Measurements from ENCODE around the gene SNAPC3.
A peak's percentile ranks its signal among the peaks of the same experiment; 100 is the strongest.
"Not testable (repeated sequence)": the region's sequence is repeated elsewhere in the genome, so short reads cannot be mapped to it uniquely, and the experiment has no call there.

The SNAPC3 gene

DNA sequence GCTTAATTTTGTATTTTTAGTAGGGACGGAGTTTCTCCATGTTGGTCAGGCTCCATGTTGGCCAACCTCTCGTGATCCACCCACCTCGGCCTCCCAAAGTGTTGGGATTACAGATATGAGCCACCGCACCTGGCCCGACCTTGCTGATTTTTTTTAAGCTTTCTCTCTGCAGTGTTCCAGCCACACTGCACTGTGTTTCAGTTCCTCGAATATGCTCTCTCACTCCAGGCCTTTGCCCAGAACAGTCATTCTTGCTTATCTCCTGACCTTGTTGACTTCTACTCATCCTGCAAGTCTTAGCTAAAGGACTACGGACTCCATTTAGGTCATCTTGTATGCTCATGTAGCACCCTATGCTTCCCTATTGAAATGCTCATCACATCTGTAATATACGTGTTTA lies 3.3 kb downstream of the SNAPC3 start:
- no peak for DNase-seq

DNA sequence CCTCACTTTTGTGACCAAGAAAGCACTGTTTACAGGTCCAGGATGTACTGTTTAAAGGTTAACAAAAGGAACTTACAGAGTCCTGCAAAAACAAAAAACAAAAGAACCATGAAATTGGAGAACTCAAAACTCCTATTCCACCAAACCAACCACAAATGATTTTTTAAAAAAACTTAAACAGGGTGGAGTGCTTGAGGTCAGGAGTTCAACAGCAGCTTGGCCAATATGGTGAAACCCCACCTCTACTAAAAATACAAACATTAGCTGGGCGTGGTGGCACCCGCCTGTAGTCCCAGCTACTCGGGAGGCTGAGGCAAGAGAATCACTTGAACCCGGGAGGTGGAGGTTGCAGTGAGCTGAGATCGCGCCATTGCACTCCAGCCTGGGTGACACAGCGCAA lies 5.0 kb downstream of the SNAPC3 start:
- DNase-seq, result not testable (repeated sequence)

DNA sequence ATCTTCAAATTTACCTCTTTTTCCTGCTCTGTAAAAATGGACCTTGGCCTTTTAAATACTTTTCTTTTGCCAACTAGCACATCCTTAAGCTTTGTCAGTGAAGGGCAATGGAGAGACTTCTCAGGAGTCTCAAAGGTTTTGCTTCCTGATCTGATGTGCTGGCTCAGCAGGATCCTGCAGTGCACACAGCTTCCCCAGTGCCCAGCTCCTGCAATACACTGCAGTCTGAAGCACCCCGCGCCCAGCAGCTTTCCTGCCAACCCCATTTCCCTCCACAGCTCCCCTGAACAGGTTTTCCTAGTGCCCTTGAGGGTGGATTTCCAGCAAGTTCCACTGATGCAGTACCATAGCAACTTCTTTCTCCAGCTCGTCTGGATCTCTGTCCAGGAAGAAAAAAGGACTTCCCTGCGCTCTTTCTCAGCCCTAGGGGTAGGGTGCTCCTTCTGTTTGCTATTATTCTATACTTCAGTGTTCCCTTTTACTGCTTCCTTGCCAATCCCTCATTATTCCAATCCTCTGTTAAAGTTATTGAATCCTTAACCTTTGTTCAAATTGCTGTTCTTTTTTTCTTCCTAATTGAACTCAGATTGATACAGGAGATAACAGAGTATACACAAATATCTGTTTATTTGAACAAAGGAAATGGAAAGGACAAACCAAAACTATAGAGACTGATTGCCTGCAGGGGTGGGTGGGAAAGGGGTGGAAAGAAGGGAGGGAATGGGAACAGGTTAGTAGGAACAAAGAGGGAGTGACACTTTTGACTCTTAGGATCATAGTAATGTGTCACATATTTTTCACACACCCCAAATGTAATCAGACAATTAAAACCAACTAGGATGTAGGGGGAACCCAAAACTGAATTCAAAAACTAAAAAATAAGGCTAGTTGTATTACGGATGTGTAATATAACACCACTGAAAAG lies 8.5 kb downstream of the SNAPC3 start:
- no peak for DNase-seq

DNA sequence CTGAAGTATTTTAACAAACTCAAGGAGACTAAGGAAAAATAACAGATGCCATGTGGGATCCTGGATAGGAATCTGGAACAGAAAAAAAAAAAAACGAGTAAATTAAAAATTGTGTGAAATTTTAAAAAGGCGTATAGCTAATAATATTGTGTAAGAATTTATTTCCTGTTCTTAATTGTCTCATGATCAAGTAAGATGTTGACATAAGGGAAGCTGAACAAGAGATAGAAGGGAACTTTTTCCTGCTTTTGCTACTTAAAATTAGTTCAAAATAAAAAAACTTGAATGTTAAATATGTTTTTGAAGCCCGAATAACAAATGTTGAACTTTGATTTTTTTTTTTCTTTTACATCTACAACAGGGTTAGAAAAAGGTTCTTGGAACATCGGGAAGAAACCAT lies 10.5 kb downstream of the SNAPC3 start:
- no peak for DNase-seq

DNA sequence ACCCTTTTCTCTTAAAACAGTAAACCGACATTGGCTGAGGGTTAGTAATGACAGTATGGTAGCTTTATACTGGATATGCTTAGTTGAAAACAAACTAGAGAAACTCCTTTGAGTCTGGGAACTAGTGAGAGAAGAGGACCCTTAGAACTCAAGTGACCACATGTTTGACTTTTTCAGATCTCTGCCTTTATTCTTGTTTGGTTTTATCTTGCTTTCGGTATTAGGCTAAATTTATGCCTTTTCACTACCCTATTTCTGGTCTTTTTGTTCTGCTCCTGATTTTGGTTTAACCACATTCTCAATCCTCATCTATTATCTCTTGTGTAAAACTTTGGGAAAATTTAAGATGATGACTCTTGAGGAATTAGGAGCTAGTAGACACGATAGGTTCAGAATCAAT lies 11.0 kb downstream of the SNAPC3 start:
- no peak for DNase-seq

DNA sequence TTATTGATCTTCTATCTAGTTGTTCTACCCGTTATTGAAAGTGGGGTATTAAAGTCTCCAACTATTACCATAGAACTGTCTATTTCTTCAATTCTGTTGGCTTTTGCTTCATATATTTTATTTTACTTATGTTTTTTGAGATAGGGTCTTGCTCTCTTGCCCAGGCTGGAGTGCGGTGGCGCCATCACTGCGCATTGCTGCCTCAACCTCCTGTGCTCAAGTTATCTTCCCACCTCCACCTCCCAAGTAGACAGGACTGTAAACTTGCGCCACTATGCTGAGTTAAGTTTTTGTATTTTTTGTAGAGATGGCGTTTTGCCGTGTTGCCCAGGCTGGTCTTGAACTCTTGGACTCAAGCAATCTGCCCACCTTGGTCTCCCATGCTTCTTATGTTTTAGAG lies 16.2 kb downstream of the SNAPC3 start:
- DNase-seq, result no peak

DNA sequence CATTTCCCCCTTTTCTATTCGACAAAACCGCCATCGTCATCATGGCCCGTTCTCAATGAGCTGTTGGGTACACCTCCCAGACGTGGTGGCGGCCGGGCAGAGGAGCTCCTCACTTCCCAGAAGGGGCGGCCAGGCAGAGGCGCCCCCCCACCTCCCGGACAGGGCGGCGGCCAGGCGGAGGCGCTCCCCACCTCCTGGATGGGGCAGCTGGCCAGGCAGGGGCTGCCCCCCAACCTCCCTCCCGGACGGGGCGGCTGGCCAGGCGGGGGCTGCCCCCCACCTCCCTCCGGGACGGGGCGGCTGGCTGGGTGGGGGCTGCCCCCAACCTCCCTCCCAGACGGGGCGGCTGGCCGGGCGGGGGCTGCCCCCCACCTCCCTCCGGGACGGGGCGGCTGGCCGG lies 19.2 kb downstream of the SNAPC3 start:
- not testable (repeated sequence) for DNase-seq

DNA sequence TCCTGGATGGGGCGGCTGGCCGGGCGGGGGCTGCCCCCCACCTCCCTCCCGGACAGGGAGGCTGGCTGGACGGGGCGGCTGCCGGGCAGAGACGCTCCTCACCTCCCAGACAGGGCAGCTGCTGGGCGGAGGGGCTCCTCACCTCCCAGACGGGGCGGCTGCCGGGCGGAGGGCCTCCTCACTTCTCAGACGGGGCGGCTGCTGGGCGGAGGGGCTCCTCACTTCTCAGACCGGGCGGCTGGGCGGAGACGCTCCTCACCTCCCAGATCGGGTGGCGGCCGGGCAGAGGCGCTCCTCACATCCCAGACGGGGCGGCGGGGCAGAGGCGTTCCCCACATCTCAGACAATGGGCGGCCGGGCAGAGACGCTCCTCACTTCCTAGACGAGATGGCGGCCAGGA lies 19.6 kb downstream of the SNAPC3 start:
- DNase-seq, result not testable (repeated sequence)

DNA sequence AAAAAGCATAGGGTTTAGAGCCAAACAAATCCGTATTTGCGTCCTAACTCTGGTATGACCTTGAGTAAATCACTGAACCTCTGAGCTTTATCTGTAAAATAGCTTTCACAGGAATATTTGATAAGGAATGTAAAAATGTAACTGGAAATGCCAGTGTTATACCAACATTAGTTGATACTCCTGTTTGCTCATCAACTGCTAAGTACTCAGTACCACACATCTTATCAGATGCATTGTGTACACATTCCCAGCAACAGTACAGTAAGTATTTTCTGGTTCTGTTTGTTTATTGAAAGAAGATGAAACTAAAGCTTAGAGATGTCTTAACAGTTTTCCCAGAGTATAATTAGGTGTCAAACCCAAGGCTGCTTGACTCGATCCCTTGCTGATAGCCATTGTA lies 21.5 kb downstream of the SNAPC3 start:
- no peak for DNase-seq

DNA sequence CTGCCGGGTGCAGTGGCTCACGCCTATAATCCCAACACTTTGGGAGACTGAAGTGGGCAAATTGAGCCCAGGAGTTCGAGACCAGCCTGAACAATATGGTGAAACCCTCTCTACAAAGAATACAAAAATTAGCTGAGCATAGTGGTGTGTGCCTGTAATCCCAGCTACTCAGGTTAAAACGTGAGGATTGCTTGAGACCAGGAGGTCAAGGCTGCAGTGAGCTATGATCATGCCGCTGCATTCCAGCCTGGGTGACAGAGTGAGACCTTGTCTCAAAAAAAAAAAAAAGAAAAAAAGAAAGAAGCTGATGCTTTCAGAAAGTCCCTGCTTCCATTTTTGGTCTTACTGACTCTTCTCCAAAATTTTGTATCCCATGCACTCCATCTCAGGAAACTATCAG lies 31.3 kb downstream of the SNAPC3 start:
- DNase-seq, result no peak

DNA sequence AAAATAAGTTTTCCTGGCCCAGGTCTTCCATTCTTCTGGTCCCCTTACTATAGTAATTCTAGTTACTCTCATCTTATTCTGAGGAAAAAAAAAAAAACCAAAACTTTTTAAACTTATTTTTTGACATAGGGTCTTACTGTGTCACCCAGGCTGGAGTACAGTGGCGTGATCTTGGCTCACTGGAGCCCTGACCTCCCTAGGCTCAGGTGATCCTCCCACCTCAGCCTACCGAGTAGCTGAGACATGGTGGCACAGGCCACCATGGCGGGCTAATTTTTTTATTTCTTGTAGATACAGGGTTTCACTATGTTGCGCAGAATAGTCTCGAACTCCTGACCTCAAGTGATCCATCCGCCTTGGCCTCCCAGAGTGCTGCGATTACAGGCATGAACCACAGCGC lies 38.4 kb downstream of the SNAPC3 start:
- DNase-seq, result no peak

DNA sequence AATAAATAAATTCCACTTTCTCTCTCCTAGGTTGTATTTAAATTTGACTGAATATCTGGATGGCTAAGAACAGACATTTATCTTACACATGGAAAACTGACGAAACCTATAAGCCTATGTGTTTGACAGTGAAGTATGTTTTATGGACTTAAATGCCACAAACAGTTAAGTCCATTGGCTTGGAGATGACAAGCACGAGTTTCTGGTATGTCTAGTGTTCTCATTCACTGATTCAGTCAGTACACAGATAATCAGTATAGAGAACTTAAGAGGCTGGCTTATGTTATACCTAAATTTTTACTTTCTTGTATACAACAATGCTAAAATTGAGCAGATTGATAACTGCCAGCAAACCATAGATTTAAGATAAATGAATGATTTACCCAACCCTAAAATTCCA lies 38.9 kb downstream of the SNAPC3 start:
- no peak for DNase-seq

DNA sequence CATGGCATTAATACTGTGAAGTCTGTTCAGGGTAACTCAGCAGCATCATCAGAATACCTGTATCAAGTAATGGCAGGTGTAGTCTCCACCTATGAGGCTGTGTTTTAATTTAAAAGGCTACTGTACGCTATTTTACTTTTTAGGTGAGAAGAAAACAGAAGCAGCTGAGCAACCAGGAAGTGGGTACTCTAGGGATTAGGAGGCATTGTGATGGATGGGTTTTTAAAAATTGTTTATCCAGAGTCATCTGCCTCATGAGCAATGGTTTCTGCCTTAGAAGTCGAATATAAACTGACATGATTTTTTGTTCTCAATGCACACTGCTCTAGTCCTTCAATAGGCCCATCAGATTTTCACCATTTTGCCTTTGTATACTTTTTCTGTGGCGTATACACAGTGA lies 45.5 kb downstream of the SNAPC3 start:
- no peak for DNase-seq

DNA sequence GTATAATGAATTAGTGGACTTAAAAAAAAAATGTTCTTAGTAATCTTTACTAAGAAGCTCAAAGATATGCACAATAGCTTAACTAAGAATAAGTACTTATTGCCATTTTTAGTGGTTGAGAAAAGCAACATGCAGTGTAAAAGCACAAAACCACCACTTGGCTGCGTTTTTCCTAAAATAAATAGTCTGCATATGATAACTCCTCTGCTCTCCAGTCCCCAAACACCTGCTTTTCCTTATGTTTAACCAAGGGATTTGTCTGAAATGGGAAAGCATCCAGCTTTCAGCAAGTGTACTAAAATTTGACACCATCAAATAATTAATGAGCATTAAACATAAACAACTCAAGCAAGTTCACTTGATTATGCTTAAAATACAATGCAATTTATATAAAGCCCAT lies 46.7 kb downstream of the SNAPC3 start:
- no peak for DNase-seq

DNA sequence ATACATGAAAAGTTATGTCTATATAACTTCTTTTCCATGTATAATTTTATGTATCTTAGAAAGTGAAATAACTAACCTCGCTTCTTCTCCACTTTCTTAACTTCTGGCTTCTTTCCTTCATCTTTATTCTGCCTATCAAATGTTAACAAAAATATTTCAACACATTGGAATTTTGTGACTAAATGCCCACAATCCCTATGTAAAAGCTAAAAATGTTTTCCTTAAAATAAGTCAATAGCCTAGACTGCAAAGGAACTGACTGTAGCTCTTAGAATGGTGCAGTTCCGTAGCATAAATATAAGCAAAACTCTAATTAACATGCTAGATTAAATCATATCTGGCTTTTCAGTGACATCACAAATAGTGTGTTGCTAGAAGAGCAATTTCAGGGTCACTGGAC lies 47.2 kb downstream of the SNAPC3 start:
- DNase-seq, result no peak

DNA sequence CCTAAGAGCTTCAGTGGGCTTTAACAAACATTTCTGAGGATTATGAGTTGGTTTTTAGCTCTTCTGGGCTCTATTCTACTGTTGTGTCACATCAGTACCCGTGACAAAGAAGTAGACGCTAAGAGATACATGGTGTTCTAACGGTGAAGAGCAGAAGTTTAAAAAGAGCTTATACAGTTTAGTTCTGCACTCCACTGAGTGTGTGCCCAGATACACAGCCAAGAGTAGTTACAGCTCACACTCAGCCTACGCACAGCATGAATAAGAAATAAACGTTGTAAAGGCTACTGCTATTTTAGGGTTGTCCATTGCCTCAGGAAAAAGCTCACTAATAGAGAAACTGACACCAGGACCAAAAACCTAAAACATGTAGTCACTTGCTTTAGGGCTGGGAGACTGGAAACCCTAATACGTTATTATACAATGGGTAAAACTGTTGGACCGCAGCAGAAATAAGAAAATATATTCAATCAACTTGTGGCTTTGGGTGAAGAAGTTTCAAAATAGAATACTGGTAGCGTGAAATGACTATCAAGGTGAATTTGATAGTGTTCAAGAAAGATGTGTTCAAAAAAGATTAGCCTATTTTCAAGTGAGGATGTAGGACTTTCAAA lies 53.4 kb downstream of the SNAPC3 start:
- no peak for DNase-seq

DNA sequence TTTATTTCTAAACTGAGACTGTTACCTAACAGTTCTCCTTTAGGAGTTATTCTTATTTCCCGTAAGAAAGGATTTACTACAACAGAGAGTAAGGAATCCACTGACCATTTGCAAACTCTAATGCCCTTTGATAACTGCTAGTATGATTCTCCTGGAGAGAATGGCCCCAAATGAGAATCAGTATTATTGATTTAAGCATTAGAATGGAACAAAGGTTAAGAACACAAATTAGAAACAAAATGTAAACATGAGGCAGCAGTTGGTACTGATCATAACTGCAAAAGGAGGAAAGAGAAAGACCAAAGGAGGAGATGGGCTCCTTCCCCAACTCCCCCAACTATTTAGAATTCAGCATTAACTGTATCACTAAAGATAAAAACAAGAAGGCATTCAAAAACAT lies 57.4 kb downstream of the SNAPC3 start:
- DNase-seq, result no peak

DNA sequence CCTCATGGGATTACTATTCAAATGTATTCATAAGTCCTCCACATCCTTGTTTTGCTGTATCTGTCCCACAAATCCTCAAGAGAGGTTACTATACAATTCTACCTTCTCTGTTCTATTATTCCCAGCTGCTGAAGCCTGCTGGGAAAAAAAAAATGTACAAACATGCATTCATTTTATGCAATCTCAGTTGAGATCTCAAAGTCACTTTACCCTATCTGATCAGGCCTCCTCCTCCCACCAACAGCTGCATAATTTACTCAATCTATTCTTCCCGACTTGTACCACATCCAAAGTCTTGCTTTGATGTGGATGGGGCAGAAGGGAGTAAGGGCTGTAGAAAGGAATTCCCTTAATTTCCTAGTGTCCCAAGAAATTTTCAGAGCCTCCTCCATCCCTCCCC lies 59.5 kb downstream of the SNAPC3 start:
- DNase-seq, result no peak

DNA sequence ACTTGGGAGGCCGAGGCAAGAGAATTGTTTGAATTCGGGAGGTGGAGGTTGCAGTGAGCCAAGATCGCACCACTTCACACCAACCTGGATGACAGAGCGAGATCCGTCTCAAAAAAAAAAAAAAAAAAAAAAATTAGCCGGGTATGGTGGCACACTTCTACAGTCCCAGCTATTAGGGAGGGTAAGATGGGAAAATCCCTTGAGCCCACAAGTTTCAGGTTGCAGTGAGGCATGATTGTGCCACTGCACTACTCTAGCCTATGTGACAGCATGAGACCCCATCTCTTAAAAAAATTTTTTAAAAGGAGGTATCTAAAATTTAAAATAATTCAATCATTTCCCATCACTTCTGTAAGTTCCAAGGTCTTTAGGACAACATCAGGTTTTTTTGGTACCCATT lies 62.1 kb downstream of the SNAPC3 start:
- DNase-seq, result no peak

DNA sequence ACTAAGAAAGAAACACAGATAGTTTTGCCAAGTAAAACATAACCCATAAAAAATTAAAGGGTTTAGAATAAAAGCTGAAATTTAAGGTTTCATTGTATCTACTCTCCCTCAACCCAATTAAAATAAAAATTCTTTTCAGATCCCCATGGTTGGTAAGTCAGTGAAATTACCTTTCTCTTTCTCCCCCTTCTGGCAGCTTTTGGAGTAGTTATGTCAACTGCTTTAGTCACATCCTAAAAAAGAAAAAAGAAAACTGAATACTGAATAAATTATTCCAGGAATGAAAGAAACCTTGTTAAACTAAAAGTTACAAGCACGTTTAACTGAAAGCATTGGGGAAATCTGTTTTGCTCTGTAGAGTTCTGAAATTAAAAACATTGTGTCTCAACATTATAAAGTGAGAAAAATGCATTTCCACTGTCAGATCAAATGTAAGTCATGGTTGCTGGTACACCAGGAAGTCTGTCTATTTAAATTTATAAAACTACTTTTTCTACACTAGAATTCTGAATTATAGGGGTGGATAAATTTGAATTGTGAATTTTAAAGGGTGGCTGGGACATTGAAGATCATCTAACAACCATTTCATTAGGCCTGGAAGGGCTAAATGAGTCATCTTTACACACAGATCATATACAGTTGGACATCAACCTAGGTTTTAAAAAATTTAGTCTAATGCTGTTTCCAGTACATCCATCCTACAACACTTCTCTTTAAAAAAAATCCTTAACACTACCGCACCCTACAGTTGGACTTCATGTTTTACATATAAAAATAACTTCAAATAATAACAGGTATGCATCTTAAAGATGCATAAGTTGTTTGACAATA lies 63.4 kb downstream of the SNAPC3 start:
- DNase-seq, result peak; percentile 20

DNA sequence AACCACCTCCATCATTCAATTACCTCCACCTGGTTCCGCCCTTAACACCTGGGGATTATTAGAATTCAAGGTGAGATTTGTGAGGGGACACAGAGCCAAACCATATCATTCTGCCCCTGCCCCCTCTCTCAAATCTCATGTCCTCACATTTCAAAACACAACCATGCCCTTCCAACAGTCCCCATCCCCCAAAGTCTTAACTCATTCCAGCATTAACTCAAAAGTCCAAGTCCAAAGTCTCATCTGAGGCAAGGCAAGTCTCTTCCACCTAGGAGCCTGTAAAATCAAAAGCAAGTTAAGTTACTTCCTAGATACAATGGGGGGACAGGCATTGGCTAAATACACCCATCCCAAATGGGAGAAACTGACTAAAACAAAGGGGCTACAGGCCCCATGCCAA lies 69.3 kb downstream of the SNAPC3 start:
- DNase-seq, result no peak

DNA sequence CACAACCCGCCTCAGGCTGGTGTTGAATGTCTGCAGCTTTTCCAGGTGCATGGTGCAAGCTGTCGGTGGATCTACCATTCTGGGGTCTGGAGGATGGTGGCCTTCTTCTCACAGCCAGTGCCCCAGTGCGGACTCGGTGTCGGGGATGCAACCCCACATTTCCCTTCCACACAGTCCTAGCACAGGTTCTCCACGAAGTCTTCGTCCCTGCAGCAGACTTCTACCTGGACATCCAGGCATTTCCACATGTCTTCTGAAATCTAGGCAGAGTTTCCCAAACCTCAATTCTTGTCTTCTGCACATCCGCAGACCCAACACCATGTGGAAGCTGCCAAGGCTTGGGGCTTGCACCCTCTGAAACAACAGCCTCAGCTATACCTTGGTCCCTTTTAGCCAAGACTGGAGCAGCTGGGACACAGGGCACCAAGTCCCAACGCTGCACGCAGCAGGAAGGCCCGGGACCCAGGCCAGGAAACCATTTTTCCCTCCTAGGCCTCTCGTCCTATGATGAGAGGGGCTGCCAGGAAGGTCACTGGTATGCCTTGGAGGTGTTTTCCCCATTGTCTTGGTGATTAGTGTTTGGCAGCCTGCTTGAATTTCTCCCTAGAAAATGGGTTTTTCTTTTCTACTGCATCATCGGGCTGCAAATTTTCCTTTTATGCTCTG lies 69.9 kb downstream of the SNAPC3 start:
- no peak for DNase-seq

Measured in fibroblast of skin of right quadriceps (primary cell).